Frontal cortex (tissue), 4 donors: ENCODE data around the gene CHMP6. TPM values are rescaled to one million over a fixed set of nuclear protein-coding genes. Genes with fewer than 3 reads are reported as not detected.
A peak's percentile ranks its signal among the peaks of the same experiment; 100 is the strongest.

Experiments used
- DNase-seq, 2 donors: peaks; one replicate each; pipeline ENCODE4 v3.0.0; 2012; ENCODE audit warnings: low spot score in 2 of 2
- FAIRE-seq: peaks from 2 replicates; lab custom pipeline; 2012; peaks lifted over from hg19 to GRCh38; lab: Jason Lieb, UNC
- total RNA-seq: library from RNA; depleted of rRNA; stranded (reverse); fragments of >200 nt; gene quantifications from one replicate; pipeline ENCODE4 v1.2.3, GENCODE V29; 2014
- donor health status: control.
- donor health status: control.
- donor health status: control.

Gene CHMP6
- total RNA-seq, 1 donor from 2014 or later = 10.2 TPM

DNA sequence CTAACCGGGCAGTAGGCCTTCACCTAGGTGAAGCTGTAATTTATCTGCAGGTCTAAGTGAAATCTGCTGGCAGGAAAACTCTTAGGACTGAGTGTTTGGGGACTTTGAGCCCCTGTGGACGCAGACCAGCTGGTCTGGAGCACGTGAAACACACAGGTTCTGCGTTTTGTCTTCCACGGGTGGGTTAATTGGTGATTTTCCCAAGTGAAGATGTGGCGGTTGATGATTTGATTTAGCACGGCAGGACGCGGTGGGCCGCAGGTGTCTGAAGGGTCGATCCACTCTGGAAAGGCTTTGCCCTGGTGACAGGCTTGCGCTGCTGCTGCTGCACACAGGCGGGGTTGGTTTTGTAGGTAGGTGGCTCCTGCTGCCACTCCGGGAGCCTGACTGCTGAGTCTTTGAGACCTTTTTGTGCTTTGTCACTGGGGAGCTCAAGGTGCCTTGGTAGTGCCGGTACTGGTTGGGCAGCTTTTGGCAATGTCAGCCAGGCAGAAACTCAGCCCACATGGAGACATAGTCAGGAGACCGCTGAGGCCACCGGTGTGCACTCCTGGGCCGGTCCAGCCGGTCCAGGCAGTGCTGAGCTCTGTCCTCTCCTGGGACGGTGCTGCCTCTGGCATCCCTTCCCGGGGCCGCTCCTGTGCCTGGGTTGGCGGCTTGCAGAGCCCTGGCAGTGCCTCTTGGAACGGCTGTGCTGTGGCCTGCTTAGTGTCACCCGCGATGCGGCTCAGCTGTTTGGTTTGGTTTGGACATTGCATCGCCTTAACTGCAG, 45.6 kb downstream of the CHMP6 start:
- DNase-seq (no peak), FAIRE-seq (no peak)

DNA sequence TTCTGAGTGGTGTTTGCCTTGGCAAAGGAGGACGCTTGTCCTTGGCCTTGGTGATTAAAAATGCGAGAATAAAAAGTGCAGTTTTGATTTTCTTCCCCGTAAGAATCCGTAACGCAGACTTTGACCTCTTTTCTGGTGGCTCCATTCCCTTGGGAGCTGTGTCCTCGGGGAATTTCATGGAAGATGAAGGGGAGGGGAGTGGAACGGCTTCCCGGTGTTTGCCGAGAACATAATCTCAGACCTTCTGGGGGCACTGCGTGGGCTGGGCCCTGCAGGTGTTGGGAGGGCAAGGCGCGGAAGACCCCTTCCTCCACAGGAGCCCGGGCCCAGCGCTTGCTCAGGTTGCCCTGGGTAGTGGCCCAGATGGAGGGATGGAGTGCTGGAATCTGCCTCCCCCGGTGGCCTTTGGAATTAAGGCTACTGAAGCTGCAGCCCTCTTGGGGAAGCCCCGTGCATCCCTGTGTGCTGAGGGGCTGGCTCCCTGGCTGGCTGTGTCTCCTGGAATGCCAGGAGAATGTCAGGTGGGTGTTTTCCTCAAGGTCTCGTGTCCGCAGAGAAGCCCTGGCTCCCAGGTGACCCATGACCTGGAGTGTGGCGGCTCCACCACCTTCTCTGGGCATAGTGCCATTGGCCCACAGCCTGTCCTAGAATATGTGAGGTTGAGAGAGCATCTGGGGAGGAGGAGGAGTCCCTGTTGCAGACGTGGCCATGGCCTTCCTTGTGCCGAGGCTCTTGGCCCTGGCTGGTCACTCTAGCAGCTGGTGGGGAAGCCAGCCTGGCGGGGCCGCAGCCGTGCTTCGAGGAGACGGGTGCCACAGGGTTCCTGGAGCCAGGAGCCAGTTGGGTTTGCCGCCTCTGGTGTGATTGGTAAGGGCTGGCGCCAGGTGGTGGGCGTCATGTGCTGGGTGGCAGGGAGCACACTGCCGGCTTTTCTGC, 46.4 kb downstream of the CHMP6 start:
- no peak for DNase-seq
- FAIRE-seq = no peak

DNA sequence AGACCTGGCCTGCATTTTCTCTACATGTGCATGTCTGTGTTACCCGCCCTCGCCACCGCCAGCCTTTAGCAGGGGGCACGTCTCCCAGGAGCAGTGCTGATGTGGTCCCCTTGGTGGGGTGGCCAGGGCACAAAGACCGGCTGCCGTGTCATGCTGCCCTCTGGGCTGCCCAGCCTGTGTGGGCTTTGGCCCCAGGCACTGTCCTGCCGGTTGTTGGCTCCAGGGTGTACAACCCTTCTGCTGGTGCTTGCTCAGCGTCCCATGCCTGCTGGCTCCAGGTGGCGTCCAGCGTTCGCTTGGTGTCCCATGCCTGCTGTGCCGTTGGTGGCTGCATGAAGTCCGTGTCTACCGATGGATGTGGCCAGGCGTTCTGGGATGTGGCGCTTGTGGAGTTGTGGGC, 47.5 kb downstream of the CHMP6 start:
- FAIRE-seq (no peak), DNase-seq (no peak)

DNA sequence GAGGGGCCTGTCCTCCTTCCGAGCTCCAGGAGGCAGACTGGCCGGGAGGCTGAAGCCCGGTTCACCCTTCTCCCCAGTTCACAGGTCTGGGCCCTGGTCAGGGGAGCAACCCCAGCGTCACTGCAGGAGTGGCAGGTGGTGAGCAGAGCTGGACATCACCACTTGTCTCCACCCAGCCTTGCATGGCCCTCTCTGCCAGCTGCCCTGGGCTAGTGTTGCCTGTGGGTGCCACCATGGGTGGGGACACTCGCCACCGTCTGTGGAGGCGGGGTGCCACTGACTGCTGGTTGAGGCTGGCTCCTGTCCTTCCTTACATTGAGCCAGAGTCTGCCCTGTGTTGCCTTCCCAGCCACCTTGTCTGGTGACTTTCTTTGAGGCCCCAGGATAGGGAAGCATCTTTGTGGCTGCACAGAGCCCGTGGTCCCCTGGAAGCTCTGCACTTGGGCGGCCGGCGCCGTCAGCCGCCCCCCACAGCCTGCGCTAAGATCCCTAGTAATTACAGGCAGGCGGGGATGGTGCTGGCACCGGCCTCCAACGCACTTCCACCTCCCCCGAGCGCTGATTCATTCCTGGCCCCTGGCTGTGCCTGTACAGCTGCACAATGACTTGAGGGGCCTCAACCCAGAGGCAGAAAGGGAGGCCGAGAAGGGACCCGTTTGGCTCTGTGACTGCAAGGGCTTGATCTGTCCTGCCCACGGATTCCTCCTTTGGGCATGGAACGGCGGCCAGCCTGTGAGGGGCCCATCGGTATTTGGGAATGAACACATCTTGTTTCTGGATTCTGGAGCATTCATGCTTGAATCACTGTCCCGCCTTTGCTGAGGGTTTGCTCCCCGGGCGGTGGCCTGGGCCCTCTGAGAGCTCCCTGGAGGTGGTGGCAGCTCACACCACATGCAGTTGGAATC, 48.5 kb downstream of the CHMP6 start:
- FAIRE-seq (no peak), DNase-seq (no peak)

DNA sequence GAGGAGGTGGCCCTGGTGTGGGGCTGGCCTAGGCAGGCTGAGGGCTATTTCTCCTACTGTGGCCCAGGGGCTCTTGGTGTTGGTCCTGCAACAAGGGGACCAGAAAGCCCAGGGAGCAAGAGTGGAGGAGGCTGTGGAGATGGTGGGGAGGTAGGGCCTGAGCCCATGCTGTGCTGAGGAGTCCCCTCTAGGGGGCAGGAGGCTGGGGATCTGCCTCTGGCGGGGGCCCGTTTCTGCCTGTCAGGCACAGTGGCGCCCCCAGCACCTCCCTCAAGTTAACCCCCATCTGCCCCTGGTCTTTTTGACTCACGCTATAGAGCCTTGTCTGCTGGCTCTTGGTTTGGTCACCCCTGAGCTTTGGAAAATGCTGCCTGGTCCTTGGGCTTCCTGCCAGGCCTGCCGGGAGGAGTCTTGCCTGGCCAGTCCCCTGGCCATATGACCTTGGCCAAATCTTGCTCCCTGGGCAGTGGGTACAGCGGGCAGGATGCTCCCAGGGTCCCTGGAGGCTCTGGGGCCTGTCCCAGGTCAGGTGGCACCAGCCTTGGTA, 49.2 kb downstream of the CHMP6 start:
- FAIRE-seq (no peak), DNase-seq (no peak)

DNA sequence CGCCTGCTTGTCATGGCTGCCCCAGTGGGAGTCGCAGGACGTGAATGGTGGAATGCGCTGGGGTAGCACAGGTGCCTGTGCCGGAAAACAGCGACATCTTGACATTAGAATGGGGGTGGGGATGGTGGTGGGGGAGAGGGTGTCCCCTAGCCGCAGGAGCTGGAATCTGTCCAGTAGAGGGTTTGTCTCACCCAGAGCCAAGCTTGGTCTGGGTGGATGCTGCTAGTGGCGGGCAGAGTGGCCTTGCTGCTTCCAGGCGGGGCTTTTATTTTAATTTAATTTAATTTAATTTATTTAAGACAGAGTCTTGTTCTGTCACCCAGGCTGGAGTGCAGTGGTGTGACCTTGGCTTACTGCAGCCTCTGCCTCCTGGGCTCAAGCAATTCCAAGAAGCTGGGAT, 51.0 kb downstream of the CHMP6 start:
- no peak for FAIRE-seq
- DNase-seq = no peak

DNA sequence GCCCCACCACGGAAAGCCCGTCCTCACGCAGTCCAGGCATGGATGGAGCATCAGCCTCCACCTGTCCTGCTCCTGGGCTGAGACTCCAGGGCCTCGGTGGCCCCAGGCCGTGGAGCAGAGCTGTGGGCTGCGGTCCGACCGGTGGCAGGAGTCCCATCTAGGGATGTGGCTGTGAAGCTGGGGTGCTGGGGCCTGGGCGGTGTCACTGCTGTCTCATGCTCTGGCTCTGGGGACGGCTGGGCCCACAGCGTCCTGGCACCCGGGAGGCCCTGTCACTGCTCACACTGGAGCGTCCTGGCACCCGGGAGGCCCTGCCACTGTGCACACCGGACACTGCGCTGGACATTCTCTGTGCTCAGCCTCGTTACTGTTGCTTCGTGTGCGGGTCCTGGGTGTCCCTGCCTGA, 51.7 kb downstream of the CHMP6 start:
- FAIRE-seq (no peak), DNase-seq (no peak)

DNA sequence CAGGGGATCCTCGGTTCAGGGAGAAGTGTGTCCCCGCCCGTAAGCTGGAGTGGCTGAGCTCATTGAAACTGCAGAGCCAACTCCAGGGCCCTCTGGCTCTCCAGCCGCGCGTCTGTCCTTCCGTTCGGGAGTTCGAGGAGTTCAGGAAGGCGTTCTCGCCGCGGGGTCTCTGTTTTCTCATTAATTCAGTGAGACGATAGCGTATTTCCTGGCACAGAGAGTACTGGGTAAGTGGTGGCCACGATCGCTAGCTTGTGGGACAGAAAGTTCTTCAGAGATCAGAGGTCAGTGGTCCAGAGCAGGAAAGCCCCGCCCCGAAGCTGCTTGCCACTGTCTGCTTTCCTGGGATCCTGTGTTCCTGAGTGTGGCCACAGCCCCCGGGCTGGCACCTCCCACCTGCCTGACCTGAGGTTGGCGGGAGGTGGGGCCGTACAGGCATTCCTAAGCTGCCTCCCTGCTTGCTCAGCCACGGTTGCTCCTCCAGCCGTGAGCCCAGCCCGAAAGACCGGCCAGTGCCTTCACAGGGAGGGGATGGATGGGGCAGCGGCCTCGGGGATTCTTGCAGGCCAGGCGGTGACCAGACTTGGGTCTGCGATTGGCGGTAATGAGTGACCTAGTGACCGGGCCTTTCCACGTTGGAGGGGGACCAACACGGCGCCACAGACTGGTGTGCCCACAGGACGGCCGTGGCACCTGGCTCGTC, 52.2 kb downstream of the CHMP6 start:
- FAIRE-seq = no peak
- DNase-seq = no peak

DNA sequence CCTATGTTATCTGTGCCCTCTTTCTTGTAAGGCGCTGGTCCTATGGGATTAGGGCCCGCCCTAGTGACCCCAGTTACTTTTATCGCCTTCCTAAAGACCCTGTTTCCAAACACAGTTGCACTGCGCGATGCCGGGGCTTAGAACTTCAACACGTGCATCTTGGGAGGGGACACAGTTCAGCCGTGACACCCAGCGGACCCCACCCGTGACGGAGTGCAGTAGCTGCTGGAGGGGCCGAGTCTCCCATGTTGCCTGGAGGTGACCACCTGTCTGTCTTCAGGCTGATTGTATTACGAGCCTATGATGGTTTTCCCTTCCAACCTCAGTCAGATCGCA, 52.8 kb downstream of the CHMP6 start:
- DNase-seq = no peak
- no peak for FAIRE-seq

DNA sequence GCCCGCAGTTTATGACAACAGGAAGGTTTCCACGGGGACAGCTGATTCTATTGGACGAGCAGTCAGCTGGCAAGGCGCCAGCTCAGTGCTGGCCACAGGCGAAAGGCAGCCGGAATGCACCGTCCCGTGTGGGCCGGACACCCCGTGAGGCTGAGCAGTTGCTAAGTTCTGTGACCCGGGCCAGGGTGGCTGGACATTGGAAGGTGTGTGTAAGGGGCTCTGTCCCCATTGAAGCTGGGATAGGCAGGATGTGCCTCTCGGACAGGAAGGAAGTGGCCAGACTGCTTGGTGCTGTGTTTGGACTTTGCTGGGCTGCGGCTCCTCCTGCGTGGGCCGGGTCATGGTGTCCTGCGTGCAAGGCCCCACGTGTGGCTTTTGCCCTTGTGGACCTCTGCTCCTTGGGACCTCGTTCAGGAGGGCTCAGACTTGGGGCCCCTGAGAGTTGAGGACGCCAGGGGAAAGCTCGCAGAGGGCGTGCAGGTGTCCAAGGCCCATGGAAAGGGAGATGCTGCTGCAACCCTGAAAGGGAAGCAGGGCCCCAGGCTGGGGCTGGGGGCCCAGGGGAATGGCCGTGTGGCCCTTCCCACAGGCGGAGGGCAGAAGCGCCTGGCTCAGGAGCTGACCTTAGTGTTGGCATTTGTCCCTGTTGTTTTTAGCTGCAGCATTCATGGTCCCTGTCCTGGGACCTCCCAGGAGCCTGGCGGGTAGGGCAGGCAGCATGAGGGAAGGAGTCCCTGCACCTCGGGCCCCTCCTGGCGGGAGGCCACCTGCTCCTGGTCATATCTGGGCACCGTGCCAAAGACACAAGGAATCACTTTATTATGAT, 53.3 kb downstream of the CHMP6 start:
- no peak for FAIRE-seq
- peak in 1 of 2 donors; percentile 70 for DNase-seq

DNA sequence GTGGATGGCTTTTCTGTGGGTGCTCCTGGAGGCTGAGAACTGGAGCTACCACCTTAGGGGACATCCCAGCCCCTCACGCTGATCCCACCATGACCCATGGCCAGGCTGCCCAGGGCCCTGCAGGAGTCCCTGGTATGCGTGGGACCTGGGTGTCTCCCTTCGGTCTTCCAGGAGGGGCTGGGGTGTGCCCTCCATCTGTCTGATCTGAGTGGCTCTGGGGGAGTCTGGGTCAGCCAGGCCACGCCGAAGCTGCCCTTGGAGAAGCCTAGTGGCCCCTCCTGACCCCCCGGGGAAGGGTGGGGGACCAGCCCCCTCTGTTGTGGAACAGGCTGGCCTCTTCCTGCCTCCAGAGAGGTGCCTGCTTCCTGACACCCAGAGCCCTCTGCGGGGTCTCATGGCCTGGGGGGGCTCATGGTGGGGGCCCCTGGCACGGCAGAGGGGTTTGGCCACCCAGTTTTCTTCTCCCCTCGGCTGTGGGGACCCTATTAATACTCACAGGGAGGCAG, 54.0 kb downstream of the CHMP6 start:
- FAIRE-seq = no peak
- no peak for DNase-seq

DNA sequence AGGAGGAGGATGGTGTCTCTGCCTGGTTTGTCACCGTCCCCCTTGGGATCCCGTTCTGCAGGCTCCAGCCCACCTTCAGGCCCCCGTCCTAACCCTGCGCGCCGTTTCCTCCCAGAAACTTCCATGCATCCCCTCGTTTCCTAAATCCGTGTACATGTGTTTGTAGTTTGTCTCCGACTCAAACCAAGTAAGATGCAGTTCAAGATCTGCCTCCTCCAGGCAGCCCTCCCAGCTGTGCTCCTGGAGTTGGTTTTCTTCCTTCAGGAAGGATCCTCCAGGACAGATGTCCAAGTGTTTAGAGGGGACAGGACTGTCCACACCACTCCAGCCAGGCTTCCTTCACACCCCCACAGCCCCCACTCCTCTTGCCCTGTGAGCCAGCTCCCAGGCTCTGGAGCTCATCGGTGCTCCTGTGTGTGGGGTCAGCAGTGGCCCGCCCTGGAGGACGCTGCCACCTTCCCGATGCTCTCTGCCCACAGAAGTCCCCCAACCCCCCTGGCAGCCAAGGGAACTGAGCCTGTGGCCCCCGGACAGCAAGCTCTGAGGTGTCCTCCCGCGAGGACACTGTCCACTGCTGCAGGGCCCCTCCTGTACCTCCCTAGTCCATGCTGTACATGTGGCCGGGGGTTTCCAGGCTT, 54.6 kb downstream of the CHMP6 start:
- DNase-seq (no peak), FAIRE-seq (no peak)

DNA sequence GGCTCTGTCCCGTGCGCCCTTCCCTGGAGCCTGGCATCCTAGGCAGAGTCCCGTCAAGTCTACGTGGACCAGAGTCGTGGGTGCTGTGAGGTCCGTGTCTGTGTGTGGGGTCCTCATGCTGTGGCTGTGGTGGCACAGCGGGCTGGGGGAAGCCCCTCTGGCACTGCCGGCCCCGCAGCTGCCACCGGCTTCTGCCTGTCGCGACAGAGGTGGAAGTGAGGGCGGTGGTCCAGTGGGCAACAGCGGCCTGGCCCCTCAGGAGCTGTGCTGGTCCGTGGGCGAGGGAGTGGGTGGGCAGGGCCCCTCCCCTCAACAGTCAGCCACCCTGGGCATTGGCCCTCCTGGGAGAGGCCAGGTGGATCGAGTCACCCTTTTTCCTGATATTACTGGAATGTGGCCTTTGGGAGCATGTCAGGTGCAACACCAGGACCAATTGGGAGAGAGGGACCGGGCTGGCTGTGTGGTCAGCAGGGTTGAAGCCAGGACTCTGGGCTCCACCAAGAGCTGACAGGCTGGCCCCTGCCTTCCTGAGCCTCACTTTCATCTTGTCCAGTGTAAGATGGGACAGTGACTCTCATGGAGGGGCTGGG, 55.2 kb downstream of the CHMP6 start:
- DNase-seq (no peak), FAIRE-seq (no peak)

DNA sequence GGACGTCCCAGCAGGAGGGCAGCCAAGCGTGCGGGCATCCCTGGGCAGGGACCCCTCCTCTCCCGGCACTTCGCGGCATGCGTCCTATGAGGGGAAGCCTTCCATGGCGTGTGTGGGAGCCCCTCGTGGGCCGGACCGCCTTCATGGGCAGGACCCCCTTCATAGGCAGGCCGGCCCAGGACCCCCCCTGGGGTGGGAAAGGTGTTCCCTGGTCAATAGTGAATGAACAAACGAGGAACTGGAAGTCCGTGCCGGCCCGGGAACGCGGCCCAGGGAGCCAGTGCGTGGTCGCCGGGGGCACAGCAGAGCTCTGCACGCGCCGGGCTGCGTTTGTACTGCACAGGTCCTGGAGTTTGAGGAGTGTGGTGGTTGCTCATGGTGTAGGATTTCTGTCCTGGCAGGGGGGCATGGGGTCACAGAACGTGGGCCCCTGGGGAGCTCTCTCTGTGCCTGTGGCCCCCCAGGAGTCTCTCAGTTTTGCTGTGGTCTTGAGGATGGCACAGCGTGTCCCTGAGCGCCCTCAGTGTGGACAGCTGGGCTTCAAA, 57.3 kb downstream of the CHMP6 start:
- DNase-seq = no peak
- FAIRE-seq = no peak

DNA sequence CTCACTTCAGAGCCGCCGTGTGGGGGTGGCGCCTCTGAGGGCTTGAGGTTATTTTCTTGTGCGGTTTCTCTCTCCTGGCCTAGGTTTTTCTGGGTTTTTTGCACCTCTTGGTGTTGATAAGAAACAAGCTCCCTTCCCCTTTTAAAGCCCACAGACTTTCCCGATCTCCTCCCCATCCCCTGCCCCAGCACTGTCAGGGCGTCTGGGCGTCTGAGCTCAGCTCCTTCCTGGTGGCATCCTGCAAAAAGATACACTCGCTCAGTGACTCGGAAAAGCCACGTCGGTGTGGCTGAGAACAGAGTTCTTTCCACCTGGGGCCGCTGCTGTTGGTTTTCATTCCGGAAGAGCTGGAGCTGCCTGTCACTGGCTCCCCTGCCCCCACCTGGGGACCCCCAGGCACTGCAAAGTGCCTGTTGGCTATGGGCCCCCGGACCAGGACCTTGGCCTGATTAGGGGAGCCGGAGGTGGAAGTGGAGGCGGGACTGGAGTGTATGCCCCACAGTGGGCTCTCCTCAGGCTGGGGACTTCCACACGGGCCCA, 57.8 kb downstream of the CHMP6 start:
- FAIRE-seq (no peak), DNase-seq (no peak)
